Measurements from ENCODE around the gene WNT3.

The WNT3 gene

GRCh38 chr17:46730679-46731078 is 87.8 kb downstream of the WNT3 start (continued):
- no peak for TF ChIP-seq GFI1B (tag by site-specific recombination; IDR thresholded peaks at IDR 0.05)
- no peak for TF ChIP-seq KLF17 (tag by site-specific recombination; IDR thresholded peaks at IDR 0.05)

GRCh38 chr17:46730026-46730425 is 88.5 kb downstream of the WNT3 start:
- Histone ChIP-seq H3K27ac (ENCODE audit: extremely low read depth, low read depth, low read length) (no peak overlapping the region), H3K36me3 (ENCODE audit: control insufficient read depth in 2 of 2, insufficient read depth in 1 of 2, low read length in 2 of 2) (peaks cover 5 to 6% of the 10 kb centered on the region in 2 experiments; a peak in 2 of 3 replicates), H3K4me1 (ENCODE audit: control insufficient read depth, insufficient read depth, low read length) (no peaks in the 10 kb centered on the region), H3K9me3 (ENCODE audit: control insufficient read depth, insufficient read depth, low read depth, low read length) (no peaks in the 10 kb centered on the region), H3K4me3 (ENCODE audit: low read depth, low read length) (no peak overlapping the region)
- POLR2A ChIA-PET = no interaction called here
- TF ChIP-seq ZIC2 (tag by site-specific recombination; IDR thresholded peaks at IDR 0.05) = no peak
- TF ChIP-seq ZNF48 (tag by site-specific recombination; IDR thresholded peaks at IDR 0.05) = no peak
- TF ChIP-seq YY1 (tag by site-specific recombination; IDR thresholded peaks at IDR 0.05) = no peak
- TF ChIP-seq ZBTB49 (tag by site-specific recombination; IDR thresholded peaks at IDR 0.05; ENCODE audit: low read depth) = no peak
- TF ChIP-seq EGR2 (tag by site-specific recombination; IDR thresholded peaks at IDR 0.05; ENCODE audit: low read depth) = no peak
- no peak for TF ChIP-seq ZNF639 (tag by site-specific recombination; IDR thresholded peaks at IDR 0.05)
- no peak for TF ChIP-seq ZNF645 (tag by site-specific recombination; IDR thresholded peaks at IDR 0.05)
- no peak for TF ChIP-seq RBAK (tag by site-specific recombination; IDR thresholded peaks at IDR 0.05)
- TF ChIP-seq ZNF513 (tag by site-specific recombination; IDR thresholded peaks at IDR 0.05) = no peak
- TF ChIP-seq ZBTB1 (tag by site-specific recombination; IDR thresholded peaks at IDR 0.05) = no peak
- no peak for TF ChIP-seq ZNF473 (tag by site-specific recombination; IDR thresholded peaks at IDR 0.05)
- no peak for TF ChIP-seq ZNF843 (tag by site-specific recombination; IDR thresholded peaks at IDR 0.05)
- no peak for TF ChIP-seq TRIM28 (IDR thresholded peaks at IDR 0.05; ENCODE audit: borderline replicate concordance, low read length)
- TF ChIP-seq ZNF600 (tag by site-specific recombination; IDR thresholded peaks at IDR 0.05) = no peak
- no peak for TF ChIP-seq ZNF488 (tag by site-specific recombination; IDR thresholded peaks at IDR 0.05)
- no peak for TF ChIP-seq ZNF792 (tag by site-specific recombination; IDR thresholded peaks at IDR 0.05)
- CTCF ChIA-PET = no interaction called here
